Urothelium cell line (cell line): ENCODE data around the gene MTAP.
"Not testable (repeated sequence)": the region's sequence is repeated elsewhere in the genome, so short reads cannot be mapped to it uniquely, and the experiment has no call there.

Source experiments
- DNase-seq: peaks from one replicate; pipeline ENCODE4 v3.0.0; 2011; ENCODE audit warnings: low spot score, mixed read lengths
- FAIRE-seq: peaks from 2 replicates; lab custom pipeline; 2011; peaks lifted over from hg19 to GRCh38; lab: Jason Lieb, UNC

The MTAP gene

DNA sequence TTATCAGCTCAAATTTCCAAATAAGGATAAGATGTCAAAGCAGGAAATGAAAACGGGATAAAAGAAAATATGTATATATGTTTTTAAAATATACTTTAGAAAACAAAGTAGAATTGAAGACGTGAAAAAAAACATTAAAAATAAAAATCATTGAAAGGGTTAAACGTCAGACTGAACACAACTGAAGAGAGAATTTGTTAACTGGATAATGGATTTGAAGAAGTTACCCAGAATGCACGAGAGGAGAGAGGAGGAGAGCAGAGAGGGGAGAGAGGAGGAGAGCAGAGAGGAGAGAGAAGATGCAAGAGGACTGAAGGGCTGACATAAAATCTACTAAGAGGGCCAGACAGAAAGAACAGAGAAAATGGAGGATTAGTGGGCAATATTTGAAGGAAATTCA, 103.8 kb downstream of the MTAP start:
- DNase-seq (no peak), FAIRE-seq (no peak)

DNA sequence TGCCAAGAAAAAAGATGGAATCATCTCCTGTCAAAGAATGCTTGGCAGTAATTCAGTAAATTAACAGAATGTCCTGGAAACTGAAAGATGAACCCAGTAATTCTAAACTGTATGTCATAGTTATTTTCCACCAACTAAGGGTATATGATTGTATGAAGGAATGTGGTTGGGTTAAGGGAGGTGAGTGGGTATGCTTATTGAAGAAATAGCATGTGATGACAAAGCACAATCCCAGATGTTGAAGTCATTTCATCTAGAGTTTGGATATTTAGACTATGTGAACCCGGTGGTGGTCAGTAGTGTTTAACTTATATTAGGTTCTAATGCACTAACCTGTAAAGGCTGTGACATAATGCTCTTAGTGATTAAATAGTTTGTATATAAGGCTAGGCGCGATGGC, 104.4 kb downstream of the MTAP start:
- DNase-seq (no peak), FAIRE-seq (no peak)

DNA sequence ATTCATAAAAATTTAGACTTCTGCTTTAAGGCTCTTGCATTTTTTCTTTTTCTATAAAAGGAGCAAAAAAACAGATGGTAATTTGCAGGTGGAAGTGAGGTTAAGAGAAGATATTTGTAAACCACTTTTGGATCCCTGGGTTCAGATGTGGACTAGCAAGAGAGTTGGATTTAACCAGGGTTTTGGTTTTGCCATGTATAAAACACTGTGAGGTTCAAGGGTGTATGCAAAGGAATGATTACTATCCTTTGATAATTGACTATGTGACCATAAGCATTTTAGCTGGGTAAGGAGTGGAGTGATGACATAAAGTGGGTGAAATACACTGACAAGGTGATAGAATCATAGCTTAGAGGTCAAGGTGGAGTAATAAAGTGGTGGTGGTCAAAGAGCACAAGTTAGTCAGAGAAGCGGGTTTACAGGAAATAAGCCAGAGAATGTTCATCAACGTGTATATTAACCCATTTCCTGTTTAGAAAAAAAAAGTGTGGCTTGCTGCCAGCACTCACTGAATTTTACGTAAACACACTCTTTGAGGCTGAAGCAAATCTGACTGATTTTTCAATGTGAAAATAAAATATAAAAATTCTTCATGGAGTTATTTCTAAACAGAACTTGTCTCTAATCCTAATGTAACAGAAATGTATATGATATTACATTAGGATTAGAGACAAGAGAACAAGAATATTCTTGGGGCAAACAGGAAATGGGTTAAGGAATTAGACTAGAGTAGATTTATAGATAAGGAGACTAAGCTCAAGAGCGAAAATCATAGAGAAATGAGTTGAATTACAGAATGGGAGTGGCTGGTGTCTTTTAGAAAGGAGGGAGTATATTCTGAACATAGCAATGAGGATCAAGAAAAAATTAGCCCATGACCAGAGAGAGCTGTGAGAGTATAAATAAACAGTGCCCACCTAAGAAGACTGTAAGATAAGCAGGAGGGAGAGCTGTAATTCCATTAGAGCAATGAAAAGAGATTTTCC, 117.2 kb downstream of the MTAP start:
- no peak for FAIRE-seq
- peak; percentile 7 for DNase-seq

DNA sequence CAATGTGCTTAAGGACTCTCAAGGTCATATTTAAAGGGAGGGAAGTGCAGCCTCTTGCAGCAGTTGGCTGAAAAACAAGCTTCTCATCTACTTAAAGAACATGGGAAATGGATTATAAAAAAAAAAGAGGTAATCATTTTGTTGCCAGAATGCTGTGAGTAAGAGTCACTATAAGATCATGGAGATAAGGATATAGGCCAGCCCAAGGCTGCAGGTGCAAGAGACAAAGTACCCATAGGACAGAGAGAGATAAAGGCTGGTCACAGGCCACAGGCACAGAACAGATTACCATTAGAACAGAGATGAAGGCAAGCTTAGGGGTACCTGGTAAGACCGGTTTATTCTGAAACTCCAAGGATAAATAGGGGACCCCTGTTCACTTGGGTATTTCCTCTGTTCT, 121.3 kb downstream of the MTAP start:
- FAIRE-seq = no peak
- no peak for DNase-seq

DNA sequence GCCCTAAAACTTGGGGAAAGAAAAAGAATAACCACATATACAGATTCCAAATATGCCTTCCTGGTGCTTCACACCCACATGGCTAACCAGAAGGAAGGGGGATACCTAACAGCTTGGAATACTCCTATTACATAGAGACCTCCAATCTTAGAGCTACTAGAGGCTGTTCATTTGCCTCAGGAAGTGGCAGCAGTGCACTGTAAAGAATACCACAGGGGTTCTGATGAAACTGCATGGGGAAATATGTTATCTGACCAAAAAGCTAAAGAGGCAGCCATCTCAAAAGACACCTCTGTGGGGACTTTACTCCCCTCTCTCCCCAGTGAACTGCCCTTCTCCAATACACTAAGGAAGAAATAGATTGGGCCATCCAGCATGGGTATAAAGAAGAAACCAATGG, 125.3 kb downstream of the MTAP start:
- FAIRE-seq = no peak
- no peak for DNase-seq

DNA sequence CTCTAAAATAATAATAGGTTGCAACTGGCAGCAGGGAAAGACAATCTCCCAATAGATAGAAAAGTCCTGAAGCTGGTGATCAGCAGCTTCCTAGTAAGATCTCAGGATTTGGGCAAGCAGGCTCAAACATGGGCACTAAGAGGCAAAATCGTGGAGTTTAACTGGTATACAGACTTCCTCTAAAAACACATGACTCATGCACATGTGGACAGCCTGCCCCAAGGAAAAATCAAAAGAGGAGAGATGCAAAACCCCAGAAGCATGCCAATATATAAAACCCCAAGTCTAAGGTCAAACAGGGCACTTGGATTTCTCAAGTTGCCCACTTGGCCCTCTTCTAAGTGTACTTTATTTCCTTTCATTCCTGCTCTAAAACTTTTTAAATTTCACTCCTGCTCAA, 129.0 kb downstream of the MTAP start:
- DNase-seq (no peak), FAIRE-seq (no peak)

DNA sequence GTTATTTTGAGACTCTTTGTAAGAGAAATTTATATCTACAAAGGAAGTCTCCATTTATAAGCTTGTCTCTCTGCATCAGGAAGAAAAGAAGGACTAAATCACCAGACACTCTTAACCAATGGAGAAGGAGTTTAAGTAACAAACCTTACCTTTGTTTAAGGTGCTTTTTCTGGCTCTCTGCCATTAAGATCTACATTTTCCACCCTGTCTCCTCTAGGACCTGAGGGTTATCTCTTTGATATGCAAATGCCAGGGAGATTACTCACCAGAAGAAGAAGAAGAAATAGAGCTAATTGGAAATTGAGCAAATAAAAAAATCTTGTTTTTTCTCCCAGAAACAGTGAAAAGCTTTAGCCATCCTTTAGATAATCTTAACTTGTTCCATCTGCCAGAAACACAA, 130.8 kb downstream of the MTAP start:
- no peak for DNase-seq
- FAIRE-seq = no peak

DNA sequence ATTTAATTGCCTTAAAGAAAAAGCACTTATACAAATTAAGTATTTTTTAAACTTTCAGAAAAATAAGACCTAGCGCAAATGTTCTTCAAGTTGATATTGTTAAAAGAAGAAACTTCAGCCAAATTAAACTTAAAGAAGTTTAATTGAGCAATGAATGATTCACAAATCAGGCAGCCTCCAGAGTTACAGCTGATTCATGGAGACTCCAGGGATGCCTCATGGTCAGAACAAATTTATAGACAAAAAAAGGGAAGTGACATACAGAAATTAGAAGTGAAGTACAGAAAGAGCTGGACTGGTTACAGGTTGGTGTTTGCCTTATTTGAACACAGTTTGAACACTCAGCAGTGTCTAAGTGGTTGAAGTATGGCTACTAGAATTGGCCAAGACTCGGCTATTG, 131.4 kb downstream of the MTAP start:
- no peak for FAIRE-seq
- DNase-seq = no peak

DNA sequence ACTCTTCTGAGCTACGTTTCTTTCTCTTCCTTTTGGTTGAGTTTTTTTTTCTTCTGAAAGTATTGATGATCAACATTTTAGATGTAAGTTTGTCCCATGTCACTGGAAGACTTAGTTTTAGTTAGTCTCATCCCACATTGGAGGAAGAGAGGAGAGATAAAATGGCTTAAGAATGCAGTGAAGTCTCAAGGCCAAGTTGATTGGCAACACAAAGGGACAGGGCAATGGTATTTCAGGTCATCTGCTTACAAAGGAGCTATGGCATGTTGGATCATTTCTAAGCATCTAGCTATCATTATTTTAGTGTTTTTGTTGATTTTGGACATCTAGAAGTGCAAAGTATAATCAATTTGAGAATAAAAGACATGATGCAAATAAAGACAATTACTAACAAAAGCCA, 133.2 kb downstream of the MTAP start:
- FAIRE-seq = no peak
- DNase-seq = no peak

DNA sequence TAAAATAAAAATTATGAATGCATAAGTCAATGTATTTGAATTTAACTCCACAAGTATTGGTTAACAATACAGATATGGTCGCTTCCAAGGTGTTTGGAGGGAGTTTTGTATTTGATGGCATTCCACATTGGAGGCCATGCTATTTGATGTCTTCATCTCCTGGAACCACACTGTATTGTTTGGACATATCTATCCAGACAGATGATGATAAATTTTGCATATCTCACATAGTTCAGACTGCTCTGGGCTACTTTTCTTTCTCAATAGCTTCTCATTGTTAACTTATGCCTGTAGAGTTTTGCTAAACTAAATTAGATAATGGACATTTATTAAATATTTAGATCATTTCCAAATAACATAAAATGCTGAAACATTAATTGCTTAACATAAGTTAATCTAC, 133.7 kb downstream of the MTAP start:
- no peak for FAIRE-seq
- no peak for DNase-seq

DNA sequence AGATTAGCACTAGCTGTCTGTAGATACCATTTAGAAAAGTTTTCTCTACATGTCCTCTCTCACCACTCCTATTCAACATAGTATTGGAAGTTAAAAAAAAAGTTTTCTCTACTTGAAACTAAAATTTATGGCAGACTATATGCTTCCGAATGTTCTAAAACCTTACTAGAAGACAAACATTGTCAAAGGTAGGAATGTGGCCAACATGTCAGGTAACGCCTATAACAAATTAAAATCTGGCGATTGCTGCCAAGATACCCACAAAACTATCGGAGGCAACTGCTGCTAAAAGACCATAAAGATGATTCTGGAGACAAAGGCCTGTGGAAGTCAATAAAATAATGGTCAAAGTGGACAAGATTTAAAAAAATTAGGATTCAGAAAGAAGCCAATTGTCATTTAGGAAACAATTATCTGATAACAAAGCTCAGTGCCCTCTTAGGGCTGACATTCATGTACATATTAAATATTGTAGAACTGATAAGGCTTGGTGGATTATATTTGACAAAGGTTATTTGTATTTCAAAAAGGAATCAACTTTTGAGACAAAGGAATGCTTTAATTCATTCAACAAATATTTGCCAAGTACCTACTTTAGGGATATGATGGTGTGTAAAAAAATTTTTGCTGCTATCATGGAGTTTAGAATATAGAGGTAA, 139.0 kb downstream of the MTAP start:
- no peak for FAIRE-seq
- DNase-seq = no peak

DNA sequence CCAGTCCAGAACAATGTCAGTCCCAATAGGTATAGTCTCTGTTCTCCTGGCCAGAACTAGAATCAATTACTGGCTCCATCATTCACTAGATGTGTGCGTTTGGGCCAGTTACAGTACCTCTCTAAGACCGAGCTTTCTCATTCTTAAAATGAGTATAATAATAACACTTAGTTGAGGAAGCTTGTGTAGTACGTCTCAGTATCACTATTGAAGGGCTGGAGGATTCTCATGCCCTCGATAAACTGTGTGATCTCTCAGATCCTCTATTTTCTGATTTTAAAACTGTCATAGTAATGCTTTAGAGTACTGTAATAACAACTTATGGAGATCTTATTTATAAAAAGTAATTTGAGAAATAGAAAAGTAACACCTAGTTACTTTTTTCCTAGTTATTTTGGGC, 141.0 kb downstream of the MTAP start:
- no peak for FAIRE-seq
- no peak for DNase-seq

DNA sequence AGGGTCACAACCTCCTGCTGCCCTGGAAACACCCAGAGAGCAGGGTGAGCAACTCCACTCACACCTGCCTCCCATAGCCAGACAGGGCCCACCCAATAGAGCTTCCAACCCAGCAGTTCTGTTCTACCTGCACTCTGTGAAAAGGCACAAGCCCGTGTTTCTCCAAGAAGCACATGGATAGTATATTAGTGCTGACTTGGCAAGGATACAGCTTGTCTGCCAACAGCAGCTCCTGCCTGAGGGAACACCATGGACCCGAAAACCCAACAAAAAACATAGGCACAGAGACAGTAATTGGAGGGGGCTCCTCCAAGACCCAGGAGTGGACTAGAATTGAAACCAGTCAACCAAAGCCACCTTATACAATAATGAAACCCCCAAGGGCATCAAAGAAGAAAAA, 143.2 kb downstream of the MTAP start:
- no peak for DNase-seq
- no peak for FAIRE-seq

DNA sequence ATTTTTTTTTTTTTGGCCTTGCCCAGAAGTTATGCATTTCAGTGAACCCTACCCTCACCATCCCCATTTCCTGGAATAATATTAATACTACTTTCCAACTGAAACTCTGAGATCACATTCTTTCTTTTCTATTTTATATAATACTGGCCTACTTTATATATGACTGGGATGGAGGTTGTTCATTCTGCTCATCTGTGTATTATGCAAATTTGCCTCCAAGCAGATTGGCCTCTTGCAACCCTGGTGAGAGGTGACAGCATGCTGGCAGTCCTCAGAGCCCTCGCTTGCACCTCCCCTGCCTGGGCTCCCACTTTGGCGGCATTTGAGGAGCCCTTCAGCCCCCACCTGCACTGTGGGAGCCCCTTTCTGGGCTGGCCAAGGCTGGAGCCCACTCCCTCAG, 156.4 kb downstream of the MTAP start:
- no peak for DNase-seq
- no peak for FAIRE-seq

DNA sequence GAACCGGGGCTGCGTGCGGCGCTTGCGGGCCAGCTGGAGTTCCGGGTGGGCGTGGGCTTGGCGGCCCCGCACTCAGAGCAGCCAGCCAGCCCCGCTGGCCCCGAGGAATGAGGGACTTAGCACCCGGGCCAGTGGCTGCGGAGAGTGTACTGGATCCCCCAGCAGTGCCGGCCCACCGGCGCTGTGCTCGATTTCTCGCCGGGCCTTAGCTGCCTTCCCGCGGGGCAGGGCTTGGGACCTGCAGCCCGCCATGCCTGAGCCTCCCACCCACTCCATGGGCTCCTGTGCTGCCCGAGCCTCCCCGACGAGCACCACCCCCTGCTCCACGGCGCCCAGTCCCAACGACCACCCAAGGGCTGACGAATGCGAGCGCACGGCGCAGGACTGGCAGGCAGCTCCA, 156.8 kb downstream of the MTAP start:
- DNase-seq, FAIRE-seq: not testable (repeated sequence)

DNA sequence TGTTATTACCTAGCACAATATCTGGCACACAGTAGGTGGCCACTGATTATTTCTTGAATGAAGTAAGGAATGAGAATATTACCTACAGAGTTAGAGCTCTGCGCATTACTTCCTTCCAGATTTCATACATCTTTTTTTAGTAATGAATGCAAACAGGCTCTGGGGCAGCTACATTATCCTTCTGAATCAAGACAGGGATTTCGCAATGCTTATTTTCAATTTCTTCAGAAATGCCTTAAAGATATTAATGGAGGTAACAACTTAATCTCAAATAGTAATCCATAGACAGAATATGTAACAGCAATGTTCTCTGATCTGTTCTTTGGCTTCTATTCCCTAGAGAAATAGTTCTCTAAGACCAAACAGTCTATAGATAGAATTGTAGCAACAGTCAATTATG, 159.1 kb downstream of the MTAP start:
- FAIRE-seq (no peak), DNase-seq (no peak)

DNA sequence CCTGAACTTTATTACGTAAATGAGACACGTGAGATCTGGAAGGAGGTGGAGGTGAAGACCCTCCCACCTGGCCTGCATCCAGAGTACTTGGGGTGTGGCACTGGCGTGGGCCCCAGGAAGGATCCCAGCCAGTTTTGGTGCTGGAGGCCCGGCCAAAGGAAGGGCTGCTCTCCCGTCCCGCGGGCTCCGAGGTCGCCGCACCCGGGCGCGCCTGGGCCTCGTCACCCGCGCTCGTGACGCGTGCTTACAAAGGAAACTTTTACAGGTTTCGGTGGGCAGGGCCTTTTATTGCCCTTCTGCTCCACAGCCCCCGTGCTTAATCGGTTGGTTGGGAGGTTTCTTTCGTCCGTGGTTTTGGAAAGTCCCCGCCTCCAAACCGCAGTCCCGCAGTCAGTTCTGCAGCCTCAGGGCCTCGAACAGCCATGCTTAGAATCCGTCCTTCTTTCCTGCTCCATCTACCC, 162.5 kb downstream of the MTAP start:
- DNase-seq (no peak), FAIRE-seq (no peak)

DNA sequence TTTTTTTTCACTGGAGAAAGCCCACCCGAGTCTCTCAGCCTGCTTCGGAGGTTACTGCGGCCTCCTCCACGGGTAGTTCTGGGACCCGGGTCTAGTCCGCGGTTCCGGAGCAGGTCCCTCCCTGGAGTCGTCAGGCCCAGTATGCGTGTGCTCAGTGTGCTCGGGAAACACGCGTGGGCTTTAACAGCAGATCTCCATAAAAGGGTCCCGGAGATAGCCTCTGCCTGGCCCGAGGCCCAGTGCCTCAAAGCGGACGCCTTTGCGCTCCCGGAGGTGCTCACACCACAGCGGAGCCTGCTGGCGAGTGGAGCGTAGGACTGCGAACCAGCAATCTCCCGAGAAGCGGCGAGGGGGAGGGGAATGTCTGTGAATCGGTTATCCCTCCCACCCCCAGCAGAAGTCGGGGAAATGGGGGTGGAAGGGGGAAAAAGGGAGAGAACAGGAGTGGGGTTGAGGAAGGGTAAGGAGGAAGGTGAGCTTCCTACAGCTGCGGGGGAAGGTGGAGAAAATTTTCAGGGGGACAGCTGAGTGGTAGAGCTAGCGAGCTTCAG, 163.0 kb downstream of the MTAP start:
- DNase-seq = no peak
- FAIRE-seq = no peak

DNA sequence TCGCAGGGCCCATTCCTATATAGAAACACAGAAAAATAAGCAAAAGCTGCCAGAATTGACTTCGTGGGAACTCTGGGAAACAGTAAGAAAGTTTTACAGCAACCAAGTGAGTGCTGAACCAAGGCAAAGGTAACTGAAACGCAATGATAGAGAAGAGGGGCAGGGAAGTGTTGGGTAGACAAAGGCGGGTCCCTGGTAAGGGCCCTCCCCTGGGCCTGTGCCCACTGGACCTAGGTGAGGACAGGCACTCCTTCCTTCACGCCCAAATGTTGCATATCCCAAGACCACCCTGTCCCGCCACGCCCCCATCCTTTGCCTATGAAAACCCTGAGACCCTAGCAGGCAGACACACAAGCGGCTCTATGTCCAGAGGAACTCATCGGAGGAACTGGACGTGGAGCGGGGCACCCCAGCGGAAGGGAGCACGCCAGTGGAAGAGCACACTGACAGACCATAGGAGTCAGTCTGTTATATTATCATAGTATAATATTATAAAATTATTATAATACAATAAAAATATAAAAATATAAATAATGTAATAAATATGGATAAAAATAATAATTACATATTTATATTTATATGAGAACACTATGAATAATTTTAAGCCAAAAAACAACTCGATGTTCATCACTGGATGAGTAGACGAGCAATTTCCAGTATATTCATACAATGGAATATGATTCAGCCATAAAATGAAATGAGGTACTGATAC, 163.9 kb downstream of the MTAP start:
- FAIRE-seq (no peak), DNase-seq (no peak)

DNA sequence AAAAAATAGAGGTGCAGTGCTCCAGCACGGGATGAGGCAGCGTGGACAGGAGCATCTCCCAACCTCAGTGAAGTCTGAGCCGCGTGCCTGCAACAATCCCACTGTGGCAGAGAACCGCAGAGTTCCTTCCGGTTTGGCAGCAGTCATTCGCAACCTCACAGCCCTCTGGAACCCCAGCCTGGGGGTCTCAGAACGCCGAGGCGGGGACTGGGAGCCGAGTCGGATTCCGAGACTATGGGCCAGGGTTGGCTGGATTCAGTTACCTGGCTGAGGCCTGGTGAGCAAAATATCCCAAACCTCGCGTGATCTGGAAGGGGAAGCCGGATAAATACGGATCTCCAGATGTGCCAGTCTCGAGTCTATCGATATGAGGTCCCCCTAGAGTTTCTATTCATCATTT, 164.7 kb downstream of the MTAP start:
- no peak for DNase-seq
- no peak for FAIRE-seq

DNA sequence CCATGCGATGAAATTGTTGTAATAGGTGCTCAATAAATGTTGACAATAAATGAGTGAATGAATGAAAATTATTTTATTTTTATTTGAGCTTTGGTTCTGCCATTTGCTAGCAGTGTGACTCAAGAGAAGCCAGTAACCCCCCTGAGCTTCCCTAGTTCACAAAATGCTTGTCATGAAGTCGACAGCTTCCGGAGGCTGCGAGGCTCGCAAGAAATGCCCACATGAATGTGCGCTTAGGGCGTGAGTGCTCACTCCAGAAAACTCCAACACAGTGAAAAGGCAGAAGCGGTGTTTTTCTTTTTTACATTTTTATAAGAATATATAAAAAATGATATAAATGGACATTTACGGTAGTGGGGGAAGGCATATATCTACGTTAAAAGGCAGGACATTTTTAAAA, 165.3 kb downstream of the MTAP start:
- DNase-seq (no peak), FAIRE-seq (no peak)
